SU-DHL-6 (cell line): Measurements from ENCODE around the gene RABL6.

Source experiments
- EZH2phosphoT487 ChIP-seq: fragments of 200-600 bp; sonication (generic), shearing (Covaris generic); conservative IDR thresholded peaks from 2 replicates; pipeline ENCODE4 v1.6.1; 2018; ENCODE audit warnings: mild to moderate bottlenecking, antibody characterized with exemption, low read length, moderate library complexity, mixed read lengths
- TF ChIP-seq, protein P1 (sequence below): fragments of 200-600 bp; sonication (generic); IDR thresholded peaks from one replicate; pipeline ENCODE4 v1.5.1; 2017; ENCODE audit warnings: antibody characterized with exemption, mild to moderate bottlenecking, low read length, moderate library complexity; ENCODE audit not compliant: insufficient read depth, poor library complexity, severe bottlenecking

- TF ChIP-seq, protein P1, sequence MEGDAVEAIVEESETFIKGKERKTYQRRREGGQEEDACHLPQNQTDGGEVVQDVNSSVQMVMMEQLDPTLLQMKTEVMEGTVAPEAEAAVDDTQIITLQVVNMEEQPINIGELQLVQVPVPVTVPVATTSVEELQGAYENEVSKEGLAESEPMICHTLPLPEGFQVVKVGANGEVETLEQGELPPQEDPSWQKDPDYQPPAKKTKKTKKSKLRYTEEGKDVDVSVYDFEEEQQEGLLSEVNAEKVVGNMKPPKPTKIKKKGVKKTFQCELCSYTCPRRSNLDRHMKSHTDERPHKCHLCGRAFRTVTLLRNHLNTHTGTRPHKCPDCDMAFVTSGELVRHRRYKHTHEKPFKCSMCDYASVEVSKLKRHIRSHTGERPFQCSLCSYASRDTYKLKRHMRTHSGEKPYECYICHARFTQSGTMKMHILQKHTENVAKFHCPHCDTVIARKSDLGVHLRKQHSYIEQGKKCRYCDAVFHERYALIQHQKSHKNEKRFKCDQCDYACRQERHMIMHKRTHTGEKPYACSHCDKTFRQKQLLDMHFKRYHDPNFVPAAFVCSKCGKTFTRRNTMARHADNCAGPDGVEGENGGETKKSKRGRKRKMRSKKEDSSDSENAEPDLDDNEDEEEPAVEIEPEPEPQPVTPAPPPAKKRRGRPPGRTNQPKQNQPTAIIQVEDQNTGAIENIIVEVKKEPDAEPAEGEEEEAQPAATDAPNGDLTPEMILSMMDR: no peak
- no peak for TF ChIP-seq EZH2phosphoT487
These were observed 43.4 kb downstream of the RABL6 start for GRCh38 chr9:136850866-136851775.
